Measurements from ENCODE around the gene SESN1.

GRCh38 chr6:109031416-109031815 is 63.2 kb downstream of the SESN1 start:
- TF ChIP-seq POLR2AphosphoS5 (IDR thresholded peaks at IDR 0.05; ENCODE audit: insufficient read depth in 1 of 2, low read depth in 1 of 2): no peak
- TF ChIP-seq POLR2A (IDR thresholded peaks at IDR 0.05): no peak

Measured in vagina (tissue), 2 donors.